ENCODE data around the gene MMUT.

MMUT gene

DNA sequence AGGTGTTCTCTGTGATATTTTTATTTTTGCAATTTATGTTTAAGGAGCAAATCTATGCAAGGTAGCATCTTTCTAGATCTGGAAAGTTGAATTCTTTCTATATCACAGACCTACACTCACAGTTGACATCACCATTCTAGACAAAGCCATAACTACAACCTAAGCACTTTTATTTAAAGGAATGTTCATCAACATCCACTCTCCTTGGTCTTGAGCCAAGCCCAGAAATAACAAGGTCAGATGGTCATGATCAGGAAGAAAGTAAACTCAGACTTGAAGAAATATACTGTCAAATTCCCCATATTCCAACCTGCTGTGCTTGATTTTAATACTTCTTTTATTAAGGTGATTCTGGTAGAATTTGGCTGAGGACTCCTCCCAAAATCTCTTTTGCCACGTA, 32.2 kb downstream of the MMUT start:
- no peak for DNase-seq (ENCODE audit: low spot score)
- no peak for TF ChIP-seq CTCF (IDR thresholded peaks at IDR 0.05; ENCODE audit: extremely low read depth, insufficient read depth, missing control alignments)
- in situ Hi-C loops (cut with MboI; ENCODE audit: low pct_unique_long_range_greater_than_20kb, low sequenced_read_pairs, unreplicated experiment) = no loop called here

DNA sequence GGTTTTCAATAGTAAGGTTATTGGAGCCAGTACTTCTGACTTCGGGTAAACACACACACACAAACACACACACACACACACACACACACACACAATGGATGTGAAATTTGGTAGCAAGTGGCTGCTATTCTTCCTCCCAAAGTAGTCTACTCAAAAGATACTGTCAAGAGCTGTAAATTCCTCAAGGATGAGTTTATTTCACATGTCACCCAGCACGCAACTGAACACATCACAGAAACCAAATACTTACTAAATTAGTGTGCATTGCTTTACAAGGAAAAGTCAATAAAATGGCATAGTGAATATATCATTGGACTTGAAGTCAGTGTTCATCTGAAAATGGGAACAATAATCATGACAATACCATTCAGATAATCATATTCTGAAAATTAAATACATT, 32.9 kb downstream of the MMUT start:
- in situ Hi-C loops (cut with MboI; ENCODE audit: low pct_unique_long_range_greater_than_20kb, low sequenced_read_pairs, unreplicated experiment) = no loop called here
- DNase-seq (ENCODE audit: low spot score) = no peak
- TF ChIP-seq CTCF (IDR thresholded peaks at IDR 0.05; ENCODE audit: extremely low read depth, insufficient read depth, missing control alignments) = no peak

DNA sequence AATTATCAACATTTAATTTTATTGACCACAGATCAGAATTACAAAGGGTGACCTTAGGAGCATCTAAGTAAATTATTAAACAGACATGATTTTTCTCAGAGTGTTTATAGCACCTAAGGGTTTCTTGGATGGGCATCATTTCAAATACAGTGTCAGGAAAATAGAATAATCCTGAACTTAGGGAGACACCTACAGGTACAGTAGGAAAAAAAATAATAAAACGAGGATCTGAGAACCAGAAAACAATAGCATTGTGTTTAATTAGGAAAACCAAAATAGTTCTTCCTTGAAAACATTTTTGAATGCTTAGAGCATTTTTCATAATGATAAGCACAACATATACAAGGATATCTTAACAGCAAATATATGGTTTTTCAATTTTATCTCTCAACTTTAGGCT, 39.2 kb downstream of the MMUT start:
- TF ChIP-seq CTCF (IDR thresholded peaks at IDR 0.05; ENCODE audit: extremely low read depth, insufficient read depth, missing control alignments) = no peak
- no peak for DNase-seq (ENCODE audit: low spot score)
- in situ Hi-C loops (cut with MboI; ENCODE audit: low pct_unique_long_range_greater_than_20kb, low sequenced_read_pairs, unreplicated experiment) = loop anchor here (25.0 kb wide), 1 partner anchor 1637 kb away; the partner anchor contains the start of gene OPN5

GRCh38 chr6:49416195-49416594, 46.9 kb downstream of the MMUT start:
- TF ChIP-seq CTCF (IDR thresholded peaks at IDR 0.05; ENCODE audit: extremely low read depth, insufficient read depth, missing control alignments) = no peak
- in situ Hi-C loops (cut with MboI; ENCODE audit: low pct_unique_long_range_greater_than_20kb, low sequenced_read_pairs, unreplicated experiment) = loop anchor here (25.0 kb wide), 1 partner anchor 1629 kb away; the partner anchor contains the start of gene OPN5
- no peak for DNase-seq (ENCODE audit: low spot score)

- in situ Hi-C loops (cut with MboI; ENCODE audit: low pct_unique_long_range_greater_than_20kb, low sequenced_read_pairs, unreplicated experiment) = loop anchor here (25.0 kb wide), 1 partner anchor 1628 kb away; the partner anchor contains the start of gene OPN5
- DNase-seq (ENCODE audit: low spot score) = no peak
- no peak for TF ChIP-seq CTCF (IDR thresholded peaks at IDR 0.05; ENCODE audit: extremely low read depth, insufficient read depth, missing control alignments)
These were observed 47.7 kb downstream of the MMUT start for GRCh38 chr6:49415358-49415757.

DNA sequence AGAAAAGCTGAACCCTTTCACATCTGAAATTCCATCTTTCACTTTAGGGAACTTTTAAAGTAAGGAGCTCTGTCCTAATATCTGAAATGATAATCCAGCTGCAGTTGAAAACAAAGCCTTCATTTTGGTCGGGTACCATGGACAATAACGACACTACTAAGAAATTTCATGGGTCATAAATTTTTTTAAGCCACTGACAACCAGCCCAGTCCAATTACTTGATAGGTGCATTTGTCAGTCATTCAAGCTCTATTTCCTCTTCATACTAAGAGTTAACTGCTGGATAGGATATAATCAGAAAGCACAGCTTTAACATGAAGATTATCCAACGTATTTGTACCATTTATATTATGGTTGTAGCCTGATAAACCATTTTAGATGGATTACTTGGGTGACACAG, 52.5 kb downstream of the MMUT start:
- no peak for DNase-seq (ENCODE audit: low spot score)
- no peak for TF ChIP-seq CTCF (IDR thresholded peaks at IDR 0.05; ENCODE audit: extremely low read depth, insufficient read depth, missing control alignments)
- in situ Hi-C loops (cut with MboI; ENCODE audit: low pct_unique_long_range_greater_than_20kb, low sequenced_read_pairs, unreplicated experiment) = loop anchor here (25.0 kb wide), 1 partner anchor 1623 kb away; the partner anchor contains the start of gene OPN5
